ENCODE results near the gene CLEC4D. TPM values are rescaled to one million over a fixed set of nuclear protein-coding genes. Genes with fewer than 3 reads are reported as not detected.

Gene CLEC4D
- total RNA-seq, 2 experiments from 2014 or later, result not detected

DNA sequence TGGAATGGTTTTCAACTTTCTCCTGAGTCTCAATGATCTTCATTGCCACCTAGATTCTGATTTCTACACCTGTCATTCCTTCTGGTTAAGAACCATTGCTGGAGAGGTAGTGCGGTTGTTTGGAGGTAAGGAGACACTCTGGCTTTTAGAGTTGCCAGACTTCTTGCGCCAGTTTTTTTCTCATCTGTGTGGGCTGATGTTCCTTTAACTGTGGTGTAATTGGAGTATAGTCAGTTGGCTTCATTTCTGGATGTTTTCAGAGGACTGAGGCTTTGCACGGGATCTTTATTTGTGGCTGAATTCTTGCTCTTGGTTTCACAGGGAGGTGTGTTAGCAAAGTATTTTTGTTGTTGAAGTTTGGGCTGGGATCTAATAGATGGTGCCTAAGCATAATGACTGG is 5.7 kb upstream of the CLEC4D start:
- no peak overlapping the region for H3K4me3 Mint-ChIP-seq
- ChIA-PET POLR2A (no interaction called here), CTCF (no interaction called here)
- Histone ChIP-seq H3K9me3 (ENCODE audit: control insufficient read depth in 1 of 2, insufficient read depth in 1 of 2, low read length in 2 of 2) (peaks cover 0 to 4% of the 10 kb centered on the region in 2 experiments), H3K27me3 (ENCODE audit: control insufficient read depth in 1 of 2, insufficient read depth in 2 of 2, low read length in 2 of 2) (no peaks in the 10 kb centered on the region), H3K27ac (ENCODE audit: low read depth in 1 of 2, low read length in 2 of 2) (no peak overlapping the region), H3K36me3 (ENCODE audit: insufficient read depth, low read length) (no peaks in the 10 kb centered on the region), H3K4me1 (ENCODE audit: insufficient read depth, low read length) (peaks cover 8% of the 10 kb centered on the region), H3K4me3 (ENCODE audit: low read length) (no peak overlapping the region)
- ATAC-seq (ENCODE audit: poor library complexity) (no peak), DNase-seq (no peak)
- H3K36me3 Mint-ChIP-seq (ENCODE audit: low read depth), result no peaks in the 10 kb centered on the region
- H3K9me3 Mint-ChIP-seq, result no peaks in the 10 kb centered on the region
- H3K4me1 Mint-ChIP-seq (ENCODE audit: low read depth), result no peaks in the 10 kb centered on the region
- no peak overlapping the region for H3K27ac Mint-ChIP-seq
- TF ChIP-seq, protein P1, sequence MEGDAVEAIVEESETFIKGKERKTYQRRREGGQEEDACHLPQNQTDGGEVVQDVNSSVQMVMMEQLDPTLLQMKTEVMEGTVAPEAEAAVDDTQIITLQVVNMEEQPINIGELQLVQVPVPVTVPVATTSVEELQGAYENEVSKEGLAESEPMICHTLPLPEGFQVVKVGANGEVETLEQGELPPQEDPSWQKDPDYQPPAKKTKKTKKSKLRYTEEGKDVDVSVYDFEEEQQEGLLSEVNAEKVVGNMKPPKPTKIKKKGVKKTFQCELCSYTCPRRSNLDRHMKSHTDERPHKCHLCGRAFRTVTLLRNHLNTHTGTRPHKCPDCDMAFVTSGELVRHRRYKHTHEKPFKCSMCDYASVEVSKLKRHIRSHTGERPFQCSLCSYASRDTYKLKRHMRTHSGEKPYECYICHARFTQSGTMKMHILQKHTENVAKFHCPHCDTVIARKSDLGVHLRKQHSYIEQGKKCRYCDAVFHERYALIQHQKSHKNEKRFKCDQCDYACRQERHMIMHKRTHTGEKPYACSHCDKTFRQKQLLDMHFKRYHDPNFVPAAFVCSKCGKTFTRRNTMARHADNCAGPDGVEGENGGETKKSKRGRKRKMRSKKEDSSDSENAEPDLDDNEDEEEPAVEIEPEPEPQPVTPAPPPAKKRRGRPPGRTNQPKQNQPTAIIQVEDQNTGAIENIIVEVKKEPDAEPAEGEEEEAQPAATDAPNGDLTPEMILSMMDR (IDR thresholded peaks at IDR 0.05), result no peak
- intact Hi-C loops (cut with DNase I, micrococcal nuclease), result no loop called here
- H3K27me3 Mint-ChIP-seq, result peaks cover 4% of the 10 kb centered on the region

DNA sequence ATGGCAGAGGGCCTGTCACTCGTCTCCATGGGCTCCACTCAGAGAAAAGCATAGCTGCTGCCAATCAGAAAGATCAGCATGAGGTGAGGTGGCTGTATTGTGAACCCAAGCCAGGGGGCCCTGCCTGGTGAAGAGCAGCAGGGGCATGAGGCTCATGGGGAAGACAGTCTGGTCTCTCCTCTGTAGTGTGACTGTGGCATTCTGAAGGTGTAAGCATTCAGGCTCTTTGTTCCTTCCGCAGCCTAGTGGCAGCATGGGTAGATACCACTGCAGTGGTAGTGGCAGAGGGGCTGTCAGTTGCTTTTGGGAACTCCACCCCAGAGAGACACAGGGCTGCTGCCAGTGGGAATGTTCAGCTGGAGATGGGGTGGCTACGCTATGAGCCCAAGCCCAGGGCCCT is 5.1 kb upstream of the CLEC4D start:
- Mint-ChIP-seq H3K27ac (no peak overlapping the region), H3K9me3 (no peaks in the 10 kb centered on the region), H3K36me3 (ENCODE audit: low read depth) (no peaks in the 10 kb centered on the region), H3K4me3 (no peak overlapping the region), H3K4me1 (ENCODE audit: low read depth) (no peaks in the 10 kb centered on the region), H3K27me3 (peaks cover 4% of the 10 kb centered on the region)
- TF ChIP-seq, protein P1 (IDR thresholded peaks at IDR 0.05), result no peak
- peaks cover 0 to 4% of the 10 kb centered on the region in 2 experiments for H3K9me3 ChIP-seq (ENCODE audit: control insufficient read depth in 1 of 2, insufficient read depth in 1 of 2, low read length in 2 of 2)
- H3K4me3 ChIP-seq (ENCODE audit: low read length), result no peak overlapping the region
- ATAC-seq (ENCODE audit: poor library complexity), result no peak
- no peaks in the 10 kb centered on the region for H3K27me3 ChIP-seq (ENCODE audit: control insufficient read depth in 1 of 2, insufficient read depth in 2 of 2, low read length in 2 of 2)
- ChIA-PET POLR2A (no interaction called here), CTCF (no interaction called here)
- DNase-seq, result no peak
- H3K36me3 ChIP-seq (ENCODE audit: insufficient read depth, low read length), result no peaks in the 10 kb centered on the region
- peaks cover 8% of the 10 kb centered on the region for H3K4me1 ChIP-seq (ENCODE audit: insufficient read depth, low read length)
- H3K27ac ChIP-seq (ENCODE audit: low read depth in 1 of 2, low read length in 2 of 2), result no peak overlapping the region
- intact Hi-C loops (cut with DNase I, micrococcal nuclease), result no loop called here

DNA sequence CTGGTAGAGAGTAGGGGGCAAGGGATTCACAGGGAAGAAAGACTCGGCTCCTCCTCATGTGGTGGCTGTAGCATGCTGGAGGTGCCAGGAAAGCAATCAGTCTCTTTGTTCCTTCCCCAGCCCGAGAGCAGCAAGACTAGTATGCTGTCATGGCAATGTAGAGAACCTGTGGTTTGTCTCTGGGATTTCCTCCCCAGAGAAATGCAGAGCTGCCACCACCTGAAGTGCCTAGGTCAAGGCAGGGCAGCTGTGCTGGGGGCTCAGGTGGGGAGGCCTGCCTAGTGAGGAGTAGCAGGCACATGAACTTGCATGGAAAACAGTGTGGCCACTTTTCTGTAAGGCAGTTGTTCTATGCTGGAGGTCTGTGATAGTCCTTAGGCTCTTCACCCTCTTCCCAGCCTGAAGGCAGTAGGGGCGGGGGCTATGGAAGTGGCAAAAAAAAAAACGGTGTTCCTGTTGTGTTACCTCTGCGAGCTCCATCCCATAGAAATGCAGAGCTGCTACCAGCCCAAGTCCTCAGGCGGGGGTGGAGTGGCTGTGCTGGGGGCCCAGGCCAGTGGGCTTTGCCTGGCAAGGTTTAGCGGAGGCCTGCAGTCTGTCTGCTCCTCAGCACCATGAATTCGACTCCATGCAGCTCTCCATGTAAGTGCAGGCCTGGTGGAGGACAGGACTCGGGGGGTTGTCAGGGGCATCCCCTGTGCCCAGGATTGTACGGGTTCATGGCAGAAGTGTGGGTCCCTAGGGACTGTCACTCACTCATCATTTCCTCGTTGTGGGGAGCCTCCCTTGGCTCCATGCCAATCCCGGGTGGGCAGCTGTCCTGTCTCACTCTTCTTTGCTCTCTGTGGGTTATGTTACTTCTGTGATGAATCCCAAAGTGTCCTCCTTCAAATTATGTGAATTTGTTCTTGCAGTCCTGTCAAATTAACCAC is 4.1 kb upstream of the CLEC4D start:
- intact Hi-C loops (cut with DNase I, micrococcal nuclease), result no loop called here
- ChIA-PET CTCF (no interaction called here), POLR2A (no interaction called here)
- ATAC-seq (ENCODE audit: poor library complexity) (no peak), DNase-seq (no peak)
- Mint-ChIP-seq H3K9me3 (no peaks in the 10 kb centered on the region), H3K4me3 (no peak overlapping the region), H3K27me3 (peaks cover 4% of the 10 kb centered on the region), H3K27ac (no peak overlapping the region), H3K36me3 (ENCODE audit: low read depth) (no peaks in the 10 kb centered on the region), H3K4me1 (ENCODE audit: low read depth) (no peaks in the 10 kb centered on the region)
- TF ChIP-seq, protein P1 (IDR thresholded peaks at IDR 0.05), result no peak
- no peak overlapping the region for H3K27ac ChIP-seq (ENCODE audit: low read depth in 1 of 2, low read length in 2 of 2)
- no peak overlapping the region for H3K4me3 ChIP-seq (ENCODE audit: low read length)
- peaks cover 0 to 4% of the 10 kb centered on the region in 2 experiments for H3K9me3 ChIP-seq (ENCODE audit: control insufficient read depth in 1 of 2, insufficient read depth in 1 of 2, low read length in 2 of 2)
- peaks cover 8% of the 10 kb centered on the region for H3K4me1 ChIP-seq (ENCODE audit: insufficient read depth, low read length)
- H3K27me3 ChIP-seq (ENCODE audit: control insufficient read depth in 1 of 2, insufficient read depth in 2 of 2, low read length in 2 of 2), result no peaks in the 10 kb centered on the region
- H3K36me3 ChIP-seq (ENCODE audit: insufficient read depth, low read length), result no peaks in the 10 kb centered on the region

Data from CD4-positive, alpha-beta T cell (primary cell).